B cell (primary cell): ENCODE data around the gene UBAC2. TPM values are rescaled to one million over a fixed set of nuclear protein-coding genes. Genes with fewer than 3 reads are reported as not detected.

Source experiments
- ATAC-seq: fragments of 200-7000 bp; cut with Tn5 transposase; one replicate; pipeline ENCODE4 v1.10.0; 2021; ENCODE audit warnings: low read depth, mild to moderate bottlenecking, moderate number of reproducible peaks, moderate library complexity
- CTCF ChIA-PET: fragments of 350-600 bp; sonication (Branson Sonifier 250); formaldehyde crosslinking; loops from one replicate; lab custom pipeline; 2021; ENCODE audit warnings: antibody characterized with exemption, inconsistent platforms; lab: Charles Lee
- POLR2A ChIA-PET: fragments of 350-600 bp; sonication (Branson Sonifier 250); formaldehyde crosslinking; loops from one replicate; lab custom pipeline; 2021; ENCODE audit warnings: antibody characterized with exemption; lab: Charles Lee
- DNase-seq: peaks from one replicate; pipeline ENCODE4 v3.0.0; 2013
- H2AFZ ChIP-seq: 2 replicates; pipeline ENCODE4 v1.6.1; 2012; ENCODE audit warnings: mild to moderate bottlenecking, low read depth, low read length; ENCODE audit not compliant: insufficient read depth, poor library complexity, severe bottlenecking
- H3K27ac ChIP-seq, 2 donors: 1 replicate in 1 of 2; 2 replicates in 1 of 2; pipeline ENCODE4 v1.5.1; 2012 to 2013; ENCODE audit warnings: low read length in 2 of 2, mild to moderate bottlenecking in 2 of 2, moderate library complexity in 1 of 2
- H3K27me3 ChIP-seq, 4 experiments: fragments of 200-600 bp in 1 of 4; sonication (generic) in 1 of 4; replicated peaks in 1 of 4; 1 replicate in 2 of 4; 2 replicates in 2 of 4; pipeline versions ENCODE4 v1.6.1 to v1.7.0; 2013 to 2016; ENCODE audit warnings: low read length in 3 of 4, mild to moderate bottlenecking in 2 of 4, mixed read lengths in 1 of 4, moderate library complexity in 1 of 4; ENCODE audit not compliant: insufficient read depth in 4 of 4, control insufficient read depth in 3 of 4; ENCODE audit errors: control extremely low read depth in 1 of 4
- H3K36me3 ChIP-seq, 2 experiments: replicated peaks in 1 of 2; 1 replicate in 1 of 2; 2 replicates in 1 of 2; pipeline versions ENCODE4 v1.6.1 to v1.7.1; 2013; ENCODE audit warnings: low read length in 1 of 2; ENCODE audit not compliant: insufficient read depth in 2 of 2, control insufficient read depth in 1 of 2; ENCODE audit errors: control extremely low read depth in 1 of 2, extremely low read depth in 1 of 2
- H3K4me1 ChIP-seq, 2 donors: fragments of 200-600 bp in 1 of 2; sonication (generic) in 1 of 2; 1 replicate in 1 of 2; 2 replicates in 1 of 2; pipeline versions ENCODE4 v1.5.1 to v1.6.1; 2013 to 2017; ENCODE audit warnings: low read length in 2 of 2; ENCODE audit not compliant: control insufficient read depth in 2 of 2, insufficient read depth in 2 of 2
- H3K4me2 ChIP-seq: replicated peaks from 2 replicates; pipeline ENCODE3; 2012; ENCODE audit warnings: mild to moderate bottlenecking, low read depth, low read length; ENCODE audit not compliant: poor library complexity, severe bottlenecking
- H3K4me3 ChIP-seq, 5 experiments: fragments of 200-600 bp in 1 of 5; sonication (generic) in 1 of 5; 1 replicate in 3 of 5; 2 replicates in 2 of 5; pipeline versions ENCODE4 v1.5.1 to v1.7.0; 2011 to 2016; ENCODE audit warnings: low read length in 4 of 5, mild to moderate bottlenecking in 4 of 5, low read depth in 2 of 5, control low read depth in 1 of 5, moderate library complexity in 1 of 5; ENCODE audit not compliant: insufficient read depth in 1 of 5; ENCODE audit errors: control extremely low read depth in 1 of 5, extremely low read depth in 1 of 5
- H3K79me2 ChIP-seq: fragments of 200-600 bp; sonication (generic); one replicate; pipeline ENCODE4 v1.6.0; 2016; ENCODE audit warnings: low read length; ENCODE audit not compliant: control insufficient read depth, insufficient read depth
- H3K9ac ChIP-seq: fragments of 200-600 bp; sonication (generic); 2 replicates; pipeline ENCODE4 v1.6.1; 2017; ENCODE audit warnings: mild to moderate bottlenecking, low read length, moderate library complexity
- H3K9me3 ChIP-seq, 3 donors: one replicate each; pipeline versions ENCODE4 v1.6.1 to v1.7.1; 2013; ENCODE audit warnings: low read length in 2 of 3; ENCODE audit not compliant: control insufficient read depth in 2 of 3, insufficient read depth in 1 of 3; ENCODE audit errors: control extremely low read depth in 1 of 3
- H4K20me1 ChIP-seq: 2 replicates; pipeline ENCODE4 v1.6.0; 2012; ENCODE audit warnings: mild to moderate bottlenecking, low read length; ENCODE audit not compliant: insufficient read depth, control insufficient read depth, poor library complexity, severe bottlenecking
- H3K27ac Mint-ChIP-seq: one replicate; pipeline ENCODE4 v1.8.0; 2021; ENCODE audit warnings: mixed read lengths
- H3K27me3 Mint-ChIP-seq: one replicate; pipeline ENCODE4 v1.8.0; 2021; ENCODE audit warnings: mixed read lengths
- H3K4me1 Mint-ChIP-seq: one replicate; pipeline ENCODE4 v1.8.0; 2021; ENCODE audit warnings: mixed read lengths
- H3K4me3 Mint-ChIP-seq: one replicate; pipeline ENCODE4 v1.8.0; 2021; ENCODE audit warnings: mixed read lengths
- H3K9me3 Mint-ChIP-seq: one replicate; pipeline ENCODE4 v1.8.0; 2022; ENCODE audit warnings: mixed read lengths; ENCODE audit not compliant: insufficient read depth
- EZH2 ChIP-seq: IDR thresholded peaks from 2 replicates; pipeline ENCODE4 v1.6.1; 2012; ENCODE audit warnings: borderline replicate concordance, low read depth, mild to moderate bottlenecking, moderate library complexity, low read length; ENCODE audit not compliant: insufficient read depth, poor library complexity, severe bottlenecking
- WGBS: methylation state at CpG from one replicate; pipeline ENCODE4 v1.1.5; 2013; ENCODE audit warnings: missing lambda C conversion rate; ENCODE audit not compliant: insufficient coverage; 5-methylcytosine and 5-hydroxymethylcytosine counted together
- intact Hi-C: fragments of 100-400 bp; cut with micrococcal nuclease; formaldehyde crosslinking; loops from one replicate; pipeline ENCODE4 v1.10.0; 2022
- polyA plus RNA-seq: library from polyadenylated mRNA; depleted of rRNA; stranded (reverse); fragments of >200 nt; gene quantifications from 2 replicates; pipeline ENCODE4 v1.2.3, GENCODE V29; 2012
- total RNA-seq, 2 donors: library from RNA; stranded (reverse); fragments of 120-200 nt in 1 of 2; gene quantifications; 1 replicate in 1 of 2; 2 replicates in 1 of 2; pipeline versions ENCODE4 v1.2.3 to v1.2.4, GENCODE V29; 2013 to 2022
- TF ChIP-seq, protein P1 (sequence below): fragments of 200-600 bp; IDR thresholded peaks from one replicate; pipeline ENCODE4 v1.8.0; 2022; ENCODE audit warnings: antibody characterized with exemption, mild to moderate bottlenecking

UBAC2 gene
- total and polyA plus RNA-seq, 2 donors (not counting 1 experiment from before 2014, with no cell fraction given), result 56.3 to 60.8 TPM

DNA sequence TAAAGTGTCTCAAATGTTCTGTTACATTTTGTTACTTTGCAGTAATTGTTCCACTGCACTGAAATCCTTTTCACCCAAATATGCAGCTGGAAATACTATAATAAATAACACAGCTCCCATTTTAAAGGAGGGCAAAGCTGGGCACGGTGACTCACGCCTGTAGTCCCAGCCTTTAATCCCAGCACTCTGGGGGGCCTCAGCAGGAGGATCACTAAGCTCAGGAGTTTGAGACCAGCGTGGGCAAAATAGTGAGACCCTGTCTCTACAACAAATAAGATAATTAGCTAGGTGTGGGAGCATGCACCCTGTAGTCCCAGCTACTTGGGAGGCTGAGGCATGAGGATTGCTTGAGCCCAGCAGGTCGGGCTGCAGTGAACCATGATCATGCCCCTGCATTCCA is 7.5 kb upstream of the UBAC2 start:
- 82% methylated on average over 2 of the region's 4 CpGs for WGBS
- H3K4me1 ChIP-seq, result peaks cover 4 to 14% of the 10 kb centered on the region in 2 donors
- POLR2A ChIA-PET, result no interaction called here

GRCh38 chr13:99196466-99197116 is 4.1 kb upstream of the UBAC2 start:
- Histone ChIP-seq H2AFZ (no peak overlapping the region), H3K27me3 (no peaks in the 10 kb centered on the region), H3K79me2 (peaks cover 14% of the 10 kb centered on the region), H3K4me3 (no peak overlapping the region), H3K9ac (no peak overlapping the region), H3K4me1 (peaks cover 6 to 16% of the 10 kb centered on the region in 2 donors), H3K36me3 (no peaks in the 10 kb centered on the region), H4K20me1 (no peaks in the 10 kb centered on the region), H3K4me2 (no peak overlapping the region), H3K27ac (no peak overlapping the region), H3K9me3 (no peaks in the 10 kb centered on the region)
- CTCF ChIA-PET, result interaction anchor here (0.7 to 13.6 kb wide), 14 partner anchors 8 to 240 kb away, joined by 3 to 349 read pairs (median 4); partner anchors contain the start of gene GPR18
- ATAC-seq (no peak), DNase-seq (peak; percentile 68)
- TF ChIP-seq, protein P1, sequence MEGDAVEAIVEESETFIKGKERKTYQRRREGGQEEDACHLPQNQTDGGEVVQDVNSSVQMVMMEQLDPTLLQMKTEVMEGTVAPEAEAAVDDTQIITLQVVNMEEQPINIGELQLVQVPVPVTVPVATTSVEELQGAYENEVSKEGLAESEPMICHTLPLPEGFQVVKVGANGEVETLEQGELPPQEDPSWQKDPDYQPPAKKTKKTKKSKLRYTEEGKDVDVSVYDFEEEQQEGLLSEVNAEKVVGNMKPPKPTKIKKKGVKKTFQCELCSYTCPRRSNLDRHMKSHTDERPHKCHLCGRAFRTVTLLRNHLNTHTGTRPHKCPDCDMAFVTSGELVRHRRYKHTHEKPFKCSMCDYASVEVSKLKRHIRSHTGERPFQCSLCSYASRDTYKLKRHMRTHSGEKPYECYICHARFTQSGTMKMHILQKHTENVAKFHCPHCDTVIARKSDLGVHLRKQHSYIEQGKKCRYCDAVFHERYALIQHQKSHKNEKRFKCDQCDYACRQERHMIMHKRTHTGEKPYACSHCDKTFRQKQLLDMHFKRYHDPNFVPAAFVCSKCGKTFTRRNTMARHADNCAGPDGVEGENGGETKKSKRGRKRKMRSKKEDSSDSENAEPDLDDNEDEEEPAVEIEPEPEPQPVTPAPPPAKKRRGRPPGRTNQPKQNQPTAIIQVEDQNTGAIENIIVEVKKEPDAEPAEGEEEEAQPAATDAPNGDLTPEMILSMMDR, result peak; percentile 66
- no peak for TF ChIP-seq EZH2
- Mint-ChIP-seq H3K9me3 (no peaks in the 10 kb centered on the region), H3K27ac (no peak overlapping the region), H3K4me1 (peaks cover 29% of the 10 kb centered on the region), H3K4me3 (no peak overlapping the region), H3K27me3 (no peaks in the 10 kb centered on the region)
- intact Hi-C loops, result loop anchor here (1.0 to 2.0 kb wide), 2 partner anchors 20 to 70 kb away; no protein-coding TSS in a partner anchor
- POLR2A ChIA-PET, result interaction anchor here (0.6 to 1.5 kb wide), 2 partner anchors 18 to 68 kb away, joined by 5 to 11 read pairs; no protein-coding TSS in a partner anchor
- 88% methylated on average over 3 of the region's 5 CpGs for WGBS

More for the DNA sequence above, 7.5 kb upstream of the UBAC2 start:
- Mint-ChIP-seq H3K27me3 (no peaks in the 10 kb centered on the region), H3K4me1 (peaks cover 22% of the 10 kb centered on the region), H3K27ac (no peak overlapping the region), H3K9me3 (no peaks in the 10 kb centered on the region), H3K4me3 (no peak overlapping the region)
- Histone ChIP-seq H3K4me2 (no peak overlapping the region), H3K36me3 (no peaks in the 10 kb centered on the region), H3K4me3 (no peak overlapping the region), H4K20me1 (no peaks in the 10 kb centered on the region), H3K27me3 (no peaks in the 10 kb centered on the region), H3K9me3 (no peaks in the 10 kb centered on the region), H3K27ac (no peak overlapping the region), H3K9ac (no peak overlapping the region), H2AFZ (no peak overlapping the region), H3K79me2 (no peaks in the 10 kb centered on the region)
- DNase-seq (no peak), ATAC-seq (no peak)
- intact Hi-C loops, result no loop called here
- CTCF ChIA-PET, result interaction anchor here (1.1 to 4.2 kb wide), 5 partner anchors 15 to 77 kb away, joined by 4 to 24 read pairs (median 7); no protein-coding TSS in a partner anchor
- TF ChIP-seq, protein P1, result no peak
- TF ChIP-seq EZH2, result no peak
